HL-60/S4 treated with retinoic acid at 250 ng/mL for 4 days and 3 days (cell line): ENCODE measurements around the gene IFITM1.
"Not testable (repeated sequence)": the region's sequence is repeated elsewhere in the genome, so short reads cannot be mapped to it uniquely, and the experiment has no call there.

Source experiments
- in situ Hi-C: fragments of 300-500 bp; cut with MboI; formaldehyde crosslinking; loops from 2 replicates; pipeline ENCODE4 v1.7.0; 2022; ENCODE audit warnings: low sequenced_read_pairs

Gene IFITM1

GRCh38 chr11:282630-283360 is 31.0 kb upstream of the IFITM1 start:
- in situ Hi-C loops = no loop called here

- in situ Hi-C loops = no loop called here
Observed at GRCh38 chr11:283405-284104, 30.3 kb upstream of the IFITM1 start.

GRCh38 chr11:284105-285020 is 29.5 kb upstream of the IFITM1 start:
- in situ Hi-C loops = no loop called here

GRCh38 chr11:285021-285893 is 28.6 kb upstream of the IFITM1 start:
- in situ Hi-C loops = no loop called here

- in situ Hi-C loops = no loop called here
Observed at GRCh38 chr11:285894-286220, 28.0 kb upstream of the IFITM1 start.

GRCh38 chr11:286977-287820 is 26.6 kb upstream of the IFITM1 start:
- in situ Hi-C loops = not testable (repeated sequence)

- in situ Hi-C loops = no loop called here
Observed at GRCh38 chr11:287821-288477, 25.9 kb upstream of the IFITM1 start.

- in situ Hi-C loops = no loop called here
Observed at GRCh38 chr11:288478-289397, 25.1 kb upstream of the IFITM1 start, which contains the start of gene PGGHG. Gene PGGHG, plus strand, starts transcription at chr11:289126. Its CDS starts 691 bp downstream, at chr11:289817.

GRCh38 chr11:289398-289711 is 24.5 kb upstream of the IFITM1 start:
- in situ Hi-C loops = no loop called here

GRCh38 chr11:289712-290620 is 23.9 kb upstream of the IFITM1 start:
- in situ Hi-C loops = no loop called here

- in situ Hi-C loops = no loop called here
Observed at GRCh38 chr11:290621-291231, 23.1 kb upstream of the IFITM1 start.

GRCh38 chr11:291281-292210 is 22.3 kb upstream of the IFITM1 start:
- in situ Hi-C loops = no loop called here

- in situ Hi-C loops = no loop called here
Observed at GRCh38 chr11:292211-293121, 21.4 kb upstream of the IFITM1 start.

- in situ Hi-C loops = no loop called here
Observed at GRCh38 chr11:293271-293851, 20.5 kb upstream of the IFITM1 start.
